ENCODE results near the gene CHID1. TPM values are rescaled to one million over a fixed set of nuclear protein-coding genes. Genes with fewer than 3 reads are reported as not detected.

CHID1 gene
- total RNA-seq, 2 donors from 2014 or later = 61.2 to 195 TPM

GRCh38 chr11:826227-826621, 84.4 kb downstream of the CHID1 start:
- Histone ChIP-seq H3K36me3 (peaks cover 35% of the 10 kb centered on the region), H3K27me3 (replicated peaks; ENCODE audit: insufficient read depth) (peaks cover 6% of the 10 kb centered on the region), H3K4me3 (no peak overlapping the region), H3K4me1 (ENCODE audit: control insufficient read depth in 1 of 2, low read depth in 2 of 2) (peaks cover 42 to 59% of the 10 kb centered on the region in 2 donors), H3K9me3 (no peaks in the 10 kb centered on the region), H3K27ac (no peak overlapping the region)
- DNase-seq (ENCODE audit: low spot score) (no peak), ATAC-seq (ENCODE audit: insufficient number of reproducible peaks, low FRiP score, low read depth) (no peak)
- no peak for TF ChIP-seq CTCF (IDR thresholded peaks at IDR 0.05)

- H3K9me3 ChIP-seq = no peaks in the 10 kb centered on the region
- no peak for DNase-seq (ENCODE audit: low spot score)
- no peak for TF ChIP-seq CTCF (IDR thresholded peaks at IDR 0.05)
- H3K4me1 ChIP-seq (ENCODE audit: control insufficient read depth in 1 of 2, low read depth in 2 of 2) = peaks cover 42 to 58% of the 10 kb centered on the region in 2 donors
- no peak overlapping the region for H3K27ac ChIP-seq
- peaks cover 6% of the 10 kb centered on the region for H3K27me3 ChIP-seq (replicated peaks; ENCODE audit: insufficient read depth)
- no peak for ATAC-seq (ENCODE audit: insufficient number of reproducible peaks, low FRiP score, low read depth)
- no peak overlapping the region for H3K4me3 ChIP-seq
- peaks cover 35% of the 10 kb centered on the region for H3K36me3 ChIP-seq
Measured at GRCh38 chr11:825366-826226, 85.0 kb downstream of the CHID1 start.

- no peak overlapping the region for H3K4me3 ChIP-seq
- TF ChIP-seq CTCF (IDR thresholded peaks at IDR 0.05) = no peak
- DNase-seq (ENCODE audit: low spot score) = no peak
- H3K36me3 ChIP-seq = peaks cover 35% of the 10 kb centered on the region
- peaks cover 6% of the 10 kb centered on the region for H3K27me3 ChIP-seq (replicated peaks; ENCODE audit: insufficient read depth)
- H3K4me1 ChIP-seq (ENCODE audit: control insufficient read depth in 1 of 2, low read depth in 2 of 2) = peaks cover 39 to 55% of the 10 kb centered on the region in 2 donors
- ATAC-seq (ENCODE audit: insufficient number of reproducible peaks, low FRiP score, low read depth) = no peak
- H3K9me3 ChIP-seq = no peaks in the 10 kb centered on the region
- no peak overlapping the region for H3K27ac ChIP-seq
Measured at GRCh38 chr11:824942-825341, 85.7 kb downstream of the CHID1 start.

DNA sequence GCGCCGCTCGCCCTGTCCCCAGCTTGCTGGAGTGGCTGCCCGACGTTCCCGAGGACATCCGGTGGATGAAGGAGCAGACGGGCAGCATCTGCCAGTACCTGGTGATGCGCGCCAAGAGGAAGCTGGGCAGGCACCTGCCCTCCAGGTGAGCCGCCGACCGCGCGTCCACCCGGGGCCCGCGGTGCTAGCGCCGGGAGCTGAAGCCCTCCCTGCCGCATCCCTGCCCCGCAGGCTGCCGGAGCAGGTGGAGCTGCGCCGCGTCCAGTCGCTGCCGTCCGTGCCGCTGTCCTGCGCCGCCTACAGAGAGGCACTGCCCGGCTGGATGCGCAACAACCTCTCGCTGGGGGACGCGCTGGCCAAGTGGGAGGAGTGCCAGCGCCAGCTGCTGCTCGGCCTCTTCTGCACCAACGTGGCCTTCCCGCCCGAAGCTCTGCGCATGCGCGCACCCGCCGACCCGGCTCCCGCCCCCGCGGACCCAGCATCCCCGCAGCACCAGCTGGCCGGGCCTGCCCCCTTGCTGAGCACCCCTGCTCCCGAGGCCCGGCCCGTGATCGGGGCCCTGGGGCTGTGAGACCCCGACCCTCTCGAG, 86.2 kb downstream of the CHID1 start:
- H3K4me3 ChIP-seq = no peak overlapping the region
- ATAC-seq (ENCODE audit: insufficient number of reproducible peaks, low FRiP score, low read depth) (no peak), DNase-seq (ENCODE audit: low spot score) (no peak)
- no peak for TF ChIP-seq CTCF (IDR thresholded peaks at IDR 0.05)
- H3K27ac ChIP-seq = no peak overlapping the region
- H3K9me3 ChIP-seq = no peaks in the 10 kb centered on the region
- peaks cover 33 to 49% of the 10 kb centered on the region in 2 donors for H3K4me1 ChIP-seq (ENCODE audit: control insufficient read depth in 1 of 2, low read depth in 2 of 2)
- peaks cover 6% of the 10 kb centered on the region for H3K27me3 ChIP-seq (replicated peaks; ENCODE audit: insufficient read depth)
- H3K36me3 ChIP-seq = peaks cover 35% of the 10 kb centered on the region

GRCh38 chr11:823441-824291, 86.9 kb downstream of the CHID1 start:
- H3K9me3 ChIP-seq = no peaks in the 10 kb centered on the region
- TF ChIP-seq CTCF (IDR thresholded peaks at IDR 0.05) = no peak
- H3K4me1 ChIP-seq (ENCODE audit: control insufficient read depth in 1 of 2, low read depth in 2 of 2) = peaks cover 35 to 46% of the 10 kb centered on the region in 2 donors
- no peak overlapping the region for H3K27ac ChIP-seq
- DNase-seq (ENCODE audit: low spot score) (no peak), ATAC-seq (ENCODE audit: insufficient number of reproducible peaks, low FRiP score, low read depth) (no peak)
- no peak overlapping the region for H3K4me3 ChIP-seq
- peaks cover 35% of the 10 kb centered on the region for H3K36me3 ChIP-seq
- H3K27me3 ChIP-seq (replicated peaks; ENCODE audit: insufficient read depth) = peaks cover 6% of the 10 kb centered on the region

All from thoracic aorta (tissue), 2 donors.